ENCODE data around the gene PCED1B. TPM values are rescaled to one million over a fixed set of nuclear protein-coding genes. Genes with fewer than 3 reads are reported as not detected.

PCED1B gene
- total RNA-seq, 2 donors from 2014 or later, result 48.6 to 54.2 TPM

- H3K27ac Mint-ChIP-seq, result peak overlapping the region; percentile 100
- no peak for DNase-seq
- peaks cover 21% of the 10 kb centered on the region for H3K36me3 Mint-ChIP-seq (ENCODE audit: low read depth)
- no peak for ATAC-seq
- peaks cover 50% of the 10 kb centered on the region for H3K4me1 Mint-ChIP-seq
- H3K4me3 Mint-ChIP-seq, result peak overlapping the region; percentile 90
- no peaks in the 10 kb centered on the region for H3K9me3 ChIP-seq (ENCODE audit: control insufficient read depth, low read length, poor library complexity, severe bottlenecking)
- H3K27me3 Mint-ChIP-seq, result no peaks in the 10 kb centered on the region
Measured at GRCh38 chr12:47222520-47223030, 143.2 kb downstream of the PCED1B start.

GRCh38 chr12:47223031-47223847, 143.8 kb downstream of the PCED1B start:
- H3K27ac Mint-ChIP-seq, result peak overlapping the region; percentile 100
- peak overlapping the region; percentile 90 for H3K4me3 Mint-ChIP-seq
- no peak for DNase-seq
- H3K9me3 ChIP-seq (ENCODE audit: control insufficient read depth, low read length, poor library complexity, severe bottlenecking), result no peaks in the 10 kb centered on the region
- H3K27me3 Mint-ChIP-seq, result no peaks in the 10 kb centered on the region
- ATAC-seq, result no peak
- H3K36me3 Mint-ChIP-seq (ENCODE audit: low read depth), result peaks cover 21% of the 10 kb centered on the region
- peaks cover 56% of the 10 kb centered on the region for H3K4me1 Mint-ChIP-seq

GRCh38 chr12:47223848-47224213, 144.4 kb downstream of the PCED1B start:
- H3K27me3 Mint-ChIP-seq, result no peaks in the 10 kb centered on the region

GRCh38 chr12:47224563-47225133, 145.2 kb downstream of the PCED1B start:
- Mint-ChIP-seq H3K4me3 (peak overlapping the region; percentile 75), H3K27me3 (no peaks in the 10 kb centered on the region), H3K4me1 (peaks cover 52% of the 10 kb centered on the region), H3K36me3 (ENCODE audit: low read depth) (peaks cover 21% of the 10 kb centered on the region), H3K27ac (peak overlapping the region; percentile 100)
- no peaks in the 10 kb centered on the region for H3K9me3 ChIP-seq (ENCODE audit: control insufficient read depth, low read length, poor library complexity, severe bottlenecking)
- no peak for DNase-seq
- ATAC-seq, result no peak

More at GRCh38 chr12:47223848-47224213, 144.4 kb downstream of the PCED1B start:
- H3K9me3 ChIP-seq (ENCODE audit: control insufficient read depth, low read length, poor library complexity, severe bottlenecking), result no peaks in the 10 kb centered on the region
- Mint-ChIP-seq H3K4me3 (peak overlapping the region; percentile 90), H3K4me1 (peaks cover 56% of the 10 kb centered on the region), H3K27ac (peak overlapping the region; percentile 100), H3K36me3 (ENCODE audit: low read depth) (peaks cover 21% of the 10 kb centered on the region)
- ATAC-seq (no peak), DNase-seq (no peak)

- H3K4me1 Mint-ChIP-seq, result peaks cover 51% of the 10 kb centered on the region
- peak overlapping the region; percentile 100 for H3K27ac Mint-ChIP-seq
- peaks cover 18% of the 10 kb centered on the region for H3K36me3 Mint-ChIP-seq (ENCODE audit: low read depth)
- no peaks in the 10 kb centered on the region for H3K27me3 Mint-ChIP-seq
- H3K4me3 Mint-ChIP-seq, result peak overlapping the region; percentile 75
- H3K9me3 ChIP-seq (ENCODE audit: control insufficient read depth, low read length, poor library complexity, severe bottlenecking), result no peaks in the 10 kb centered on the region
- ATAC-seq (no peak), DNase-seq (no peak)
Measured at GRCh38 chr12:47225356-47225755, 145.9 kb downstream of the PCED1B start.

GRCh38 chr12:47226199-47226598, 146.8 kb downstream of the PCED1B start:
- Mint-ChIP-seq H3K4me3 (no peak overlapping the region), H3K27me3 (no peaks in the 10 kb centered on the region), H3K36me3 (ENCODE audit: low read depth) (peaks cover 15% of the 10 kb centered on the region), H3K4me1 (peaks cover 52% of the 10 kb centered on the region), H3K27ac (peak overlapping the region; percentile 100)
- ATAC-seq, result no peak
- DNase-seq, result no peak
- H3K9me3 ChIP-seq (ENCODE audit: control insufficient read depth, low read length, poor library complexity, severe bottlenecking), result no peaks in the 10 kb centered on the region

- H3K4me1 Mint-ChIP-seq, result peaks cover 39% of the 10 kb centered on the region
- peaks cover 6% of the 10 kb centered on the region for H3K36me3 Mint-ChIP-seq (ENCODE audit: low read depth)
- peak overlapping the region; percentile 66 for H3K27ac Mint-ChIP-seq
Measured at GRCh38 chr12:47228802-47229201, 149.4 kb downstream of the PCED1B start.

GRCh38 chr12:47231456-47231855, 152.0 kb downstream of the PCED1B start:
- Mint-ChIP-seq H3K27me3 (no peaks in the 10 kb centered on the region), H3K27ac (no peak overlapping the region), H3K4me3 (no peak overlapping the region), H3K36me3 (ENCODE audit: low read depth) (peaks cover 13% of the 10 kb centered on the region), H3K4me1 (peaks cover 29% of the 10 kb centered on the region)
- ATAC-seq (no peak), DNase-seq (no peak)
- no peaks in the 10 kb centered on the region for H3K9me3 ChIP-seq (ENCODE audit: control insufficient read depth, low read length, poor library complexity, severe bottlenecking)

More at GRCh38 chr12:47228802-47229201, 149.4 kb downstream of the PCED1B start:
- DNase-seq, result no peak
- no peaks in the 10 kb centered on the region for H3K9me3 ChIP-seq (ENCODE audit: control insufficient read depth, low read length, poor library complexity, severe bottlenecking)
- no peaks in the 10 kb centered on the region for H3K27me3 Mint-ChIP-seq
- no peak overlapping the region for H3K4me3 Mint-ChIP-seq
- no peak for ATAC-seq

- H3K4me1 Mint-ChIP-seq, result peaks cover 38% of the 10 kb centered on the region
- H3K9me3 ChIP-seq (ENCODE audit: control insufficient read depth, low read length, poor library complexity, severe bottlenecking), result no peaks in the 10 kb centered on the region
- DNase-seq, result no peak
- ATAC-seq, result no peak
- H3K27ac Mint-ChIP-seq, result peak overlapping the region; percentile 29
- H3K36me3 Mint-ChIP-seq (ENCODE audit: low read depth), result peaks cover 14% of the 10 kb centered on the region
- H3K4me3 Mint-ChIP-seq, result no peak overlapping the region
- H3K27me3 Mint-ChIP-seq, result no peaks in the 10 kb centered on the region
Measured at GRCh38 chr12:47234576-47235141, 155.2 kb downstream of the PCED1B start.

- Mint-ChIP-seq H3K27me3 (no peaks in the 10 kb centered on the region), H3K36me3 (ENCODE audit: low read depth) (peaks cover 14% of the 10 kb centered on the region), H3K4me1 (peaks cover 34% of the 10 kb centered on the region), H3K4me3 (no peak overlapping the region), H3K27ac (peak overlapping the region; percentile 29)
- no peaks in the 10 kb centered on the region for H3K9me3 ChIP-seq (ENCODE audit: control insufficient read depth, low read length, poor library complexity, severe bottlenecking)
- ATAC-seq (no peak), DNase-seq (no peak)
Measured at GRCh38 chr12:47235258-47236040, 156.0 kb downstream of the PCED1B start.

- no peak overlapping the region for H3K4me3 Mint-ChIP-seq
- H3K4me1 Mint-ChIP-seq, result peaks cover 29% of the 10 kb centered on the region
- H3K27ac Mint-ChIP-seq, result peak overlapping the region; percentile 29
Measured at GRCh38 chr12:47236109-47236714, 156.8 kb downstream of the PCED1B start.

GRCh38 chr12:47237751-47238211, 158.4 kb downstream of the PCED1B start:
- no peak overlapping the region for H3K4me3 Mint-ChIP-seq

More at GRCh38 chr12:47236109-47236714, 156.8 kb downstream of the PCED1B start:
- no peaks in the 10 kb centered on the region for H3K9me3 ChIP-seq (ENCODE audit: control insufficient read depth, low read length, poor library complexity, severe bottlenecking)
- ATAC-seq, result no peak
- Mint-ChIP-seq H3K27me3 (no peaks in the 10 kb centered on the region), H3K36me3 (ENCODE audit: low read depth) (peaks cover 14% of the 10 kb centered on the region)
- DNase-seq, result no peak

More at GRCh38 chr12:47237751-47238211, 158.4 kb downstream of the PCED1B start:
- DNase-seq (no peak), ATAC-seq (no peak)
- peak overlapping the region; percentile 39 for H3K27ac Mint-ChIP-seq
- peaks cover 14% of the 10 kb centered on the region for H3K36me3 Mint-ChIP-seq (ENCODE audit: low read depth)
- H3K27me3 Mint-ChIP-seq, result no peaks in the 10 kb centered on the region
- H3K4me1 Mint-ChIP-seq, result peaks cover 28% of the 10 kb centered on the region
- H3K9me3 ChIP-seq (ENCODE audit: control insufficient read depth, low read length, poor library complexity, severe bottlenecking), result no peaks in the 10 kb centered on the region

All from T-helper 17 cell (primary cell).